IMR-90 (cell line): ENCODE results near the gene NAPSA. TPM values are rescaled to one million over a fixed set of nuclear protein-coding genes. Genes with fewer than 3 reads are reported as not detected.

Source experiments
- ATAC-seq: fragments of 200-7000 bp; cut with Tn5 transposase; 2 replicates; pipeline ENCODE4 v1.9.1; 2020; ENCODE audit warnings: low read depth, mild to moderate bottlenecking, moderate library complexity
- BruUV-seq: library from RNA; stranded (reverse); fragments of 400-500 nt; replicated peaks from 2 replicates; lab custom pipeline; 2021; lab: Mats Ljungman, UMichigan
- CTCF ChIA-PET: fragments of 300-600 bp; formaldehyde crosslinking; extraction: SDS; loops from one replicate; lab custom pipeline; 2021; ENCODE audit warnings: antibody characterized with exemption; lab: Yijun Ruan, JAX
- POLR2A ChIA-PET: fragments of 300-600 bp; sonication (Branson Sonifier 250); formaldehyde crosslinking; loops from one replicate; lab custom pipeline; 2022; ENCODE audit warnings: antibody characterized with exemption; ENCODE audit not compliant: unreplicated experiment; lab: Charles Lee
- DNase-seq: peaks from one replicate; pipeline ENCODE4 v3.0.0; 2013
- H2AFZ ChIP-seq: replicated peaks from 2 replicates; pipeline ENCODE3; 2013; ENCODE audit warnings: low read length, mild to moderate bottlenecking; ENCODE audit not compliant: poor library complexity
- H2AK5ac ChIP-seq: 2 replicates; pipeline ENCODE4 v1.6.1; 2013; ENCODE audit warnings: low read depth, low read length, inconsistent platforms
- H2AK9ac ChIP-seq: replicated peaks from 2 replicates; pipeline ENCODE3; 2013; ENCODE audit warnings: mild to moderate bottlenecking, low read depth, low read length, moderate library complexity; ENCODE audit not compliant: poor library complexity
- H2BK120ac ChIP-seq: 2 replicates; pipeline ENCODE4 v1.6.1; 2013; ENCODE audit warnings: low read depth, low read length, inconsistent platforms
- H2BK15ac ChIP-seq: 3 replicates; pipeline ENCODE4 v1.6.1; 2013; ENCODE audit warnings: low read depth, low read length, inconsistent platforms
- H2BK20ac ChIP-seq: 2 replicates; pipeline ENCODE4 v1.6.1; 2013; ENCODE audit warnings: low read depth, mild to moderate bottlenecking, inconsistent platforms, low read length, moderate library complexity
- H2BK5ac ChIP-seq: 2 replicates; pipeline ENCODE4 v1.6.1; 2013; ENCODE audit warnings: mild to moderate bottlenecking, low read depth, low read length, inconsistent platforms; ENCODE audit not compliant: poor library complexity, severe bottlenecking
- H3K14ac ChIP-seq: replicated peaks from 2 replicates; pipeline ENCODE4 v1.6.1; 2013; ENCODE audit warnings: low read depth, low read length, inconsistent platforms
- H3K18ac ChIP-seq: 2 replicates; pipeline ENCODE4 v1.6.1; 2013; ENCODE audit warnings: low read depth, low read length, control low read depth
- H3K23ac ChIP-seq: 2 replicates; pipeline ENCODE4 v1.6.1; 2013; ENCODE audit warnings: low read depth, low read length, inconsistent platforms
- H3K27ac ChIP-seq: 2 replicates; pipeline ENCODE4 v1.5.1; 2013; ENCODE audit warnings: mild to moderate bottlenecking, control low read depth, low read length; ENCODE audit not compliant: insufficient read depth
- H3K27me3 ChIP-seq: 2 replicates; pipeline ENCODE4 v1.6.1; 2013; ENCODE audit warnings: low read length; ENCODE audit not compliant: control insufficient read depth, insufficient read depth
- H3K36me3 ChIP-seq: 2 replicates; pipeline ENCODE4 v1.6.1; 2013; ENCODE audit warnings: low read length, mixed read lengths; ENCODE audit not compliant: control insufficient read depth, insufficient read depth
- H3K4ac ChIP-seq: 2 replicates; pipeline ENCODE4 v1.6.1; 2013; ENCODE audit warnings: low read depth, low read length, inconsistent platforms
- H3K4me1 ChIP-seq: 2 replicates; pipeline ENCODE4 v1.6.1; 2013; ENCODE audit warnings: low read length, mixed read lengths; ENCODE audit not compliant: control insufficient read depth, insufficient read depth
- H3K4me2 ChIP-seq: 2 replicates; pipeline ENCODE4 v1.6.1; 2013; ENCODE audit warnings: low read depth, mild to moderate bottlenecking, control low read depth, low read length, moderate library complexity
- H3K4me3 ChIP-seq: 2 replicates; pipeline ENCODE4 v1.5.1; 2013; ENCODE audit warnings: low read depth, mild to moderate bottlenecking, control low read depth, low read length, moderate library complexity; ENCODE audit not compliant: insufficient read depth
- H3K56ac ChIP-seq: 2 replicates; pipeline ENCODE4 v1.6.1; 2013; ENCODE audit warnings: low read length, inconsistent platforms; ENCODE audit not compliant: insufficient read depth; ENCODE audit errors: extremely low read depth
- H3K79me1 ChIP-seq, 2 experiments: 2 replicates each; pipeline ENCODE4 v1.6.1; 2013; ENCODE audit warnings: low read length in 2 of 2, inconsistent platforms in 1 of 2, low read depth in 1 of 2
- H3K9ac ChIP-seq: 2 replicates; pipeline ENCODE4 v1.6.1; 2013; ENCODE audit warnings: low read depth, low read length, control low read depth
- H3K9me1 ChIP-seq: 2 replicates; pipeline ENCODE4 v1.6.1; 2013; ENCODE audit warnings: low read length, inconsistent platforms; ENCODE audit not compliant: insufficient read depth
- H3K9me3 ChIP-seq: 2 replicates; pipeline ENCODE4 v1.6.1; 2013; ENCODE audit warnings: low read length; ENCODE audit not compliant: control insufficient read depth, insufficient read depth
- H4K20me1 ChIP-seq: 2 replicates; pipeline ENCODE4 v1.6.1; 2013; ENCODE audit warnings: low read length, inconsistent platforms; ENCODE audit not compliant: insufficient read depth
- H4K5ac ChIP-seq: 2 replicates; pipeline ENCODE4 v1.6.1; 2013; ENCODE audit warnings: mild to moderate bottlenecking, low read depth, low read length, control low read depth
- H4K8ac ChIP-seq, 2 experiments: 2 replicates each; pipeline ENCODE4 v1.6.1; 2013; ENCODE audit warnings: low read depth in 2 of 2, low read length in 2 of 2, control low read depth in 1 of 2, inconsistent platforms in 1 of 2
- H4K91ac ChIP-seq: 2 replicates; pipeline ENCODE4 v1.6.1; 2013; ENCODE audit warnings: low read depth, low read length, inconsistent platforms; ENCODE audit not compliant: insufficient read depth
- BHLHE40 ChIP-seq: fragments of 150-350 bp; IDR thresholded peaks from 2 replicates; pipeline ENCODE4 v1.6.1; 2016; ENCODE audit warnings: mild to moderate bottlenecking, low read depth, low read length
- MAZ ChIP-seq: IDR thresholded peaks from 2 replicates; pipeline ENCODE4 v1.6.1; 2012; ENCODE audit warnings: low read depth, mild to moderate bottlenecking, low read length, improper control_type of control experiment, moderate library complexity, borderline replicate concordance
- WGBS, 2 experiments: methylation state at CpG; one replicate each; pipeline versions ENCODE4 v1.1.5 to v1.1.7; 2013; ENCODE audit warnings: missing lambda C conversion rate in 2 of 2; ENCODE audit not compliant: insufficient read length in 1 of 2; ENCODE audit errors: extremely low coverage in 2 of 2; 5-methylcytosine and 5-hydroxymethylcytosine counted together
- dilution Hi-C: fragments of 300-500 bp; cut with HindIII; formaldehyde crosslinking; loops from one replicate; pipeline ENCODE4 v1.14.3; 2018; ENCODE audit warnings: low sequenced_read_pairs; ENCODE audit not compliant: unreplicated experiment
- in situ Hi-C: fragments of 300-500 bp; cut with MboI; formaldehyde crosslinking; loops from 3 replicates; pipeline ENCODE4 v1.14.3; 2019; ENCODE audit warnings: low sequenced_read_pairs, inconsistent platforms, mixed read lengths
- intact Hi-C: fragments of 100-400 bp; cut with micrococcal nuclease; formaldehyde crosslinking; loops from 2 replicates; pipeline ENCODE4 v1.10.0; 2022
- polyA plus RNA-seq, 3 experiments: library from polyadenylated mRNA; depleted of rRNA; stranded (reverse); fragments of >200 nt; gene quantifications; 2 replicates each; pipeline ENCODE4 v1.2.3, GENCODE V29; 2012; ENCODE audit warnings: low replicate concordance in 1 of 3
- total RNA-seq: library from RNA; depleted of rRNA; stranded (reverse); fragments of >200 nt; gene quantifications from 2 replicates; pipeline ENCODE4 v1.2.3, GENCODE V29; 2012

The NAPSA gene
- total and polyA plus RNA-seq, 2 of the 4 experiments (the other 2 are of a cell fraction), result 0.39 TPM; not detected in 1

GRCh38 chr19:50325310-50326100 lies 39.9 kb downstream of the NAPSA start:
- POLR2A ChIA-PET, result no interaction called here
- no peak overlapping the region for H3K14ac ChIP-seq

More at GRCh38 chr19:50325310-50326100, 39.9 kb downstream of the NAPSA start:
- intact Hi-C loops (no loop called here), in situ Hi-C loops (no loop called here), dilution Hi-C loops (no loop called here)
- Histone ChIP-seq H3K27me3 (peaks cover 27% of the 10 kb centered on the region), H2BK20ac (no peak overlapping the region), H3K4me1 (no peaks in the 10 kb centered on the region), H3K79me1 (no peaks in the 10 kb centered on the region), H2AK9ac (no peak overlapping the region), H4K20me1 (no peaks in the 10 kb centered on the region), H3K36me3 (no peaks in the 10 kb centered on the region), H3K9me1 (no peaks in the 10 kb centered on the region), H2AFZ (no peak overlapping the region), H3K56ac (no peak overlapping the region), H2AK5ac (no peak overlapping the region), H3K4me3 (no peak overlapping the region), H3K4ac (no peak overlapping the region), H3K23ac (no peak overlapping the region), H3K27ac (no peak overlapping the region), H4K8ac (no peak overlapping the region), H3K9ac (no peak overlapping the region), H2BK120ac (no peak overlapping the region), H3K4me2 (no peak overlapping the region), H2BK5ac (no peak overlapping the region), H2BK15ac (no peak overlapping the region), H3K9me3 (peaks cover 11% of the 10 kb centered on the region), H4K91ac (no peak overlapping the region), H3K18ac (no peak overlapping the region), H4K5ac (no peak overlapping the region)
- DNase-seq (peak; percentile 13), ATAC-seq (peak; percentile 89)
- no peak for TF ChIP-seq BHLHE40
- peak; percentile 74; the same call in 1 of the 2 replicates for TF ChIP-seq MAZ
- no TSS peak for BruUV-seq
- CTCF ChIA-PET, result no interaction called here
- 0% methylated on average over 11 of the region's 48 CpGs; no CpG with 5 or more reads in 1 of the 2 experiments for WGBS, 2 experiments
